BE2C (cell line): Measurements from ENCODE around the gene TP73.
A peak's percentile ranks its signal among the peaks of the same experiment; 100 is the strongest.

Source experiments
- DNase-seq: peaks from one replicate; pipeline ENCODE4 v3.0.0-alpha.2; 2020
- H3K27me3 ChIP-seq: fragments of 250-450 bp; sonication (Bioruptor Pico); 2 replicates; pipeline ENCODE4 v1.5.1; 2020; ENCODE audit warnings: mild to moderate bottlenecking
- H3K36me3 ChIP-seq: fragments of 250-450 bp; sonication (Bioruptor Pico); 2 replicates; pipeline ENCODE4 v1.5.1; 2020; ENCODE audit warnings: mild to moderate bottlenecking
- H3K4me1 ChIP-seq: fragments of 250-450 bp; sonication (Bioruptor Pico); 2 replicates; pipeline ENCODE4 v1.5.1; 2020
- H3K4me3 ChIP-seq: 2 replicates; pipeline ENCODE4 v1.5.1; 2011; ENCODE audit warnings: low read depth, low read length
- H3K9me3 ChIP-seq: fragments of 250-450 bp; sonication (Bioruptor Pico); 2 replicates; pipeline ENCODE4 v1.5.1; 2020
- TF ChIP-seq, protein P1 (sequence below): IDR thresholded peaks from 2 replicates; pipeline ENCODE4 v1.5.1; 2012; ENCODE audit warnings: mild to moderate bottlenecking, low read depth, low read length

Gene TP73

DNA sequence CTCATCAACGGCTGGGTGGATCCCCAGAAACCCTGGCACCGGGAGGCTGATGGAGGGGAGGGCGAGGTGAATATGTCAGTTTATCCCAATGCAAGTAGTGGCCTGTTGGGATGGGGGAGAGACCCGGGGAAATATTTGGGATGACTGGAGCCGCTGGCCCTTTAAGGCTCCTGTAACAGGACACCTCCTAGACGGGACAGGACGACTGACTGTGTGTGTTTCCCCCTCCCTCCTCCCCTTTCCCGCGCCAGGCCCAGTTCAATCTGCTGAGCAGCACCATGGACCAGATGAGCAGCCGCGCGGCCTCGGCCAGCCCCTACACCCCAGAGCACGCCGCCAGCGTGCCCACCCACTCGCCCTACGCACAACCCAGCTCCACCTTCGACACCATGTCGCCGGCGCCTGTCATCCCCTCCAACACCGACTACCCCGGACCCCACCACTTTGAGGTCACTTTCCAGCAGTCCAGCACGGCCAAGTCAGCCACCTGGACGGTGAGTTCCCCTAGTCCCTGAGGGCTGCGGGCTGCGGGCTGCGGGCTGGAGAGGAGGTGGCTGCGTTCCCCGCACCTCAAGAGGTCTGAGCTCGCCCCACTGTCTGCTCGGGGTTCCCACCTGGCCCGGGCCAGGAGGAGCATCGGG is 55.1 kb downstream of the TP73 start:
- H3K4me3 ChIP-seq = no peak overlapping the region
- TF ChIP-seq, protein P1, sequence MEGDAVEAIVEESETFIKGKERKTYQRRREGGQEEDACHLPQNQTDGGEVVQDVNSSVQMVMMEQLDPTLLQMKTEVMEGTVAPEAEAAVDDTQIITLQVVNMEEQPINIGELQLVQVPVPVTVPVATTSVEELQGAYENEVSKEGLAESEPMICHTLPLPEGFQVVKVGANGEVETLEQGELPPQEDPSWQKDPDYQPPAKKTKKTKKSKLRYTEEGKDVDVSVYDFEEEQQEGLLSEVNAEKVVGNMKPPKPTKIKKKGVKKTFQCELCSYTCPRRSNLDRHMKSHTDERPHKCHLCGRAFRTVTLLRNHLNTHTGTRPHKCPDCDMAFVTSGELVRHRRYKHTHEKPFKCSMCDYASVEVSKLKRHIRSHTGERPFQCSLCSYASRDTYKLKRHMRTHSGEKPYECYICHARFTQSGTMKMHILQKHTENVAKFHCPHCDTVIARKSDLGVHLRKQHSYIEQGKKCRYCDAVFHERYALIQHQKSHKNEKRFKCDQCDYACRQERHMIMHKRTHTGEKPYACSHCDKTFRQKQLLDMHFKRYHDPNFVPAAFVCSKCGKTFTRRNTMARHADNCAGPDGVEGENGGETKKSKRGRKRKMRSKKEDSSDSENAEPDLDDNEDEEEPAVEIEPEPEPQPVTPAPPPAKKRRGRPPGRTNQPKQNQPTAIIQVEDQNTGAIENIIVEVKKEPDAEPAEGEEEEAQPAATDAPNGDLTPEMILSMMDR = no peak
- no peak for DNase-seq
- H3K36me3 ChIP-seq = no peaks in the 10 kb centered on the region
- no peaks in the 10 kb centered on the region for H3K9me3 ChIP-seq
- H3K27me3 ChIP-seq = no peaks in the 10 kb centered on the region
- H3K4me1 ChIP-seq = peaks cover 15% of the 10 kb centered on the region

DNA sequence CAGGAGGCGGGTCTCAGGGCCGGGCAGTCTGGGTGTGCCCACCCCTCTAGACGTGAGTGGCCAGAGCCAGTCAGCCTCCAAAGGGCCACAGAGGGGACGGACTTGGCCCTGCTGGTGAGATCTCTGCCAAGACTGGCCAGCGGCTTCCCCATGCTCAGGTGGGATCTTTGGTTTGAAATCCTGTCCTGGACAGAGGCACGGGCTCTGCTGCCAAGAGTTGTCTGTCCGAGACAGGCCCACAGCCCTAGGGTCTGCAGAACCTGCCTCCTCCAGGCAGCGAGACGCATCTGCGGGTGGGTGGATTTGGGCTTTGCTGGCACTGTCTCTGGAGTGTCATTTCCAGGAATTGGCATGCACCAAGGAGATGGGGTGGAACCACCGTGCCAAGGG is 55.6 kb downstream of the TP73 start:
- no peak for DNase-seq
- Histone ChIP-seq H3K27me3 (no peaks in the 10 kb centered on the region), H3K4me1 (peaks cover 15% of the 10 kb centered on the region), H3K9me3 (no peaks in the 10 kb centered on the region), H3K4me3 (no peak overlapping the region), H3K36me3 (no peaks in the 10 kb centered on the region)
- TF ChIP-seq, protein P1 = no peak

DNA sequence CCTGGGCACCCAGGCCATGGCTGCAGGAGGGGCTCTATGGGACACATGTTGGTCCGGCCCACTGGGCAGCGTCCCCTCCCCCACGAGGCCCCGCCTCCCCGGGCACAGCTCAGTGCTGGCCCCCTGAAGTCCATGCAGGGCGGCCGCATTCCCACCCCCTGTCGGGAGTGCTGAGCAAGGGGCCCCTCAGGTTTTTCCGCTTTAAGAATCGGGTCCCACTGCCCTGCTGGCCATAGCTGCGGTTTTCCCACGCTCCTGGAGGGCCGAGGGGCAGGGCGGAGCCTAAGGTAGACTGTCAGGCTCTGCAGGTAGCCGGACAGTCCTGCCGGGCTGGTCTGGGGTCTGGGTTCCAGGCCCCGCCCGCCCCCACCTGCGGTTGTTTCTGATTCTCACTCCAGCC is 56.5 kb downstream of the TP73 start:
- H3K36me3 ChIP-seq = no peaks in the 10 kb centered on the region
- no peak for DNase-seq
- no peak overlapping the region for H3K4me3 ChIP-seq
- no peaks in the 10 kb centered on the region for H3K27me3 ChIP-seq
- H3K9me3 ChIP-seq = no peaks in the 10 kb centered on the region
- H3K4me1 ChIP-seq = peaks cover 15% of the 10 kb centered on the region
- TF ChIP-seq, protein P1 = no peak

DNA sequence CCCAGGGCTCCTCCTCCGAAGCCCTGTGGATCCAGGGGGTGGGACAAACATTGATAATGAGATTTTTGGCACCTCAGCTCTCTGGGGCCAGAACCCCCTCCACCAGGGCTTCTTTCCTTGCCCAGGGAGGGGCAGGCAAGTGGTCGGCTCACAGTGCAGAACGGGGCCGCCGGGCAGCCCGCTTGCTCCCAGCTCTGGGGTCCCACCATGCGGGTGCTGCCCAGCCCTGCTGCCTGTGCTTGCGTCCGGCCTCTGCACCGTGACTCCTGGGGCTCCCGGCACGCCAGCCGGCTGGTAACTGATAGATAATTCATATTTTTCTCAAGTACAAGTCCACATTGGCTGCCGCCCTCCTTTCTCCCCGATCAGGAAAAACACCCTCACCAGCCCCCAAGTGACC is 57.9 kb downstream of the TP73 start:
- Histone ChIP-seq H3K27me3 (no peaks in the 10 kb centered on the region), H3K9me3 (no peaks in the 10 kb centered on the region), H3K4me3 (no peak overlapping the region), H3K36me3 (no peaks in the 10 kb centered on the region), H3K4me1 (peaks cover 15% of the 10 kb centered on the region)
- TF ChIP-seq, protein P1 = no peak
- no peak for DNase-seq

DNA sequence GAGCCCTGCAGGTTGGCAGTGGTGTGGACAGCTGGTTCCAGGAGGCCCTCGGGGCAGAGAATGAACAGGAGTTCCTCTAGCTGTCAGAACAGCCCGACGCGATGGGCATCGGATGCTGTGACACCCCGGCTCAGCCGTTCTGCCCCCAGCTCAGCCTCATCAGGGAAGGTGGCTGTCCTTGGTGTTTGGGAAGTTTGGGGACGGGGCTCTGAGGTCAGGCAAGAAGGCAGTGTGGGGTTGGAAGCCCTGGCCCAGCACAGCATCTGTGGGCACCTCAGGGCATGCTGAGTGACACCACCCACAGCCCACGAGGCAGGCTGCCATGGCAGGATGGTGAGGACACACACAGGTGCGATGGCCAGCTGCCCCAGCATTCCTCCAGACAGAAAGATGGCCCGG is 59.1 kb downstream of the TP73 start:
- Histone ChIP-seq H3K4me1 (peaks cover 21% of the 10 kb centered on the region), H3K9me3 (no peaks in the 10 kb centered on the region), H3K27me3 (no peaks in the 10 kb centered on the region), H3K4me3 (no peak overlapping the region), H3K36me3 (no peaks in the 10 kb centered on the region)
- TF ChIP-seq, protein P1 = no peak
- no peak for DNase-seq

DNA sequence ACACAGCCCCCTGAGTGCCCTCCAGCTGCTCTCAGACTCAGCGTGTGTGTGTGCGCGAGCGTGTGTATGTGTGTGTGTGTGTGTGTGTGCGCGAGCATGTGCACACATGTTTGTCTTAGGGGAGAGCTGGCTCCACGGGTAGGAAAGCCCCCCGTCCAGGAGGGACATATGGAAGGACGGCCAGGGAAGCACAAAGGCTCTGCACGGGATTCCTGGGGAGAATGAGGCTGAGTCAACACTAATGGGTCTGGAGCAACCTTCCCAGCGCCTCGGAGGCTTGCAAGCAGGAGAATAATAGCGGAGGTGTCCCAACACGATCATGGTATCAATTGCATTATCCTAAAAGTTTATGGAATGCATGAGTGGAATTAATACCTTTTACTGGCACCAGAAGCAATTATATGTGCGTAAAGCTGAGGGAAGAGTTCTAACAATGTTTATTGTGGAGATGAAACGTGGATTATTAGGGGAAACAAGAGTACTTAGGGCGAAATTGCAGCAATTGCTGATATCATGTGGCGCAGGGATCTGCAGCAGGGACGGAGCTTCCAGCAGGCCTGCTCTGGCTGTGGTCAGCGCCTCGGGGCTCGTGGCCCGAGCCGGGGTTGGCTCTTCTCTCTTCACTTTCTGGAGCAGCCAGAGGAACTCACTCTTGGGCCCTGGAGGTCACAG is 59.6 kb downstream of the TP73 start:
- DNase-seq = peak; percentile 58
- no peaks in the 10 kb centered on the region for H3K27me3 ChIP-seq

More for the DNA sequence above, 59.6 kb downstream of the TP73 start:
- Histone ChIP-seq H3K4me1 (peaks cover 26% of the 10 kb centered on the region), H3K36me3 (no peaks in the 10 kb centered on the region), H3K4me3 (no peak overlapping the region), H3K9me3 (no peaks in the 10 kb centered on the region)
- TF ChIP-seq, protein P1 = no peak
